8988T (cell line): ENCODE results near the gene ACTL10.

ENCODE experiments used
- DNase-seq: peaks from one replicate; pipeline ENCODE4 v3.0.0; 2011

The ACTL10 gene

GRCh38 chr20:33664762-33665144 lies 2.0 kb upstream of the ACTL10 start:
- DNase-seq, result no peak

- DNase-seq, result no peak
These were observed 517 bp downstream of the ACTL10 start for GRCh38 chr20:33667245-33667675.

GRCh38 chr20:33667676-33668465 lies 1.1 kb downstream of the ACTL10 start:
- peak; percentile 100 for DNase-seq

GRCh38 chr20:33668466-33669155 lies 1.9 kb downstream of the ACTL10 start:
- peak; percentile 35 for DNase-seq

GRCh38 chr20:33669224-33669623 lies 2.5 kb downstream of the ACTL10 start:
- no peak for DNase-seq

GRCh38 chr20:33669873-33670640 lies 3.3 kb downstream of the ACTL10 start:
- DNase-seq, result peak; percentile 46

- peak; percentile 29 for DNase-seq
These were observed 4.2 kb downstream of the ACTL10 start for GRCh38 chr20:33670715-33671499.

- peak; percentile 45 for DNase-seq
These were observed 5.0 kb downstream of the ACTL10 start for GRCh38 chr20:33671573-33672288.

GRCh38 chr20:33672426-33673113 lies 5.8 kb downstream of the ACTL10 start:
- DNase-seq, result peak; percentile 55

- DNase-seq, result peak; percentile 32
These were observed 6.3 kb downstream of the ACTL10 start for GRCh38 chr20:33673114-33673409.

GRCh38 chr20:33673410-33674293 lies 6.9 kb downstream of the ACTL10 start:
- DNase-seq, result peak; percentile 67

GRCh38 chr20:33674294-33675135 lies 7.8 kb downstream of the ACTL10 start, which contains the start of gene NECAB3:
Gene NECAB3 (minus strand): TSS chr20:33674428. CDS start chr20:33674352, 76 bp downstream.
- DNase-seq, result peak; percentile 94

- DNase-seq, result peak; percentile 24
These were observed 8.6 kb downstream of the ACTL10 start for GRCh38 chr20:33675136-33675959.

GRCh38 chr20:33676121-33676520 lies 9.4 kb downstream of the ACTL10 start:
- DNase-seq, result peak; percentile 28

GRCh38 chr20:33676652-33677645 lies 10.2 kb downstream of the ACTL10 start:
- peak; percentile 24 for DNase-seq

- peak; percentile 26 for DNase-seq
These were observed 11.4 kb downstream of the ACTL10 start for GRCh38 chr20:33677991-33678702.
